NCI-H2196 (cell line): Measurements from ENCODE around the gene PRKCE.
A peak's percentile ranks its signal among the peaks of the same experiment; 100 is the strongest.
"Not testable (repeated sequence)": the region's sequence is repeated elsewhere in the genome, so short reads cannot be mapped to it uniquely, and the experiment has no call there.

Experiments used
- DNase-seq: peaks from one replicate; lab custom pipeline; 2025; ENCODE audit not compliant: unreplicated experiment; lab: John Stamatoyannopoulos, UW

The PRKCE gene

GRCh38 chr2:45902380-45902779, 250.9 kb downstream of the PRKCE start:
- DNase-seq: no peak

- DNase-seq: no peak
These were observed 251.4 kb downstream of the PRKCE start for GRCh38 chr2:45902781-45903375.

- no peak for DNase-seq
These were observed 252.9 kb downstream of the PRKCE start for GRCh38 chr2:45904267-45904945.

- peak; percentile 50 for DNase-seq
These were observed 253.6 kb downstream of the PRKCE start for GRCh38 chr2:45904946-45905631.

- DNase-seq: peak; percentile 25
These were observed 254.1 kb downstream of the PRKCE start for GRCh38 chr2:45905632-45905958.

- DNase-seq: no peak
These were observed 256.1 kb downstream of the PRKCE start for GRCh38 chr2:45907592-45907991.

GRCh38 chr2:45908316-45909170, 257.1 kb downstream of the PRKCE start:
- no peak for DNase-seq

GRCh38 chr2:45909171-45909565, 257.7 kb downstream of the PRKCE start:
- DNase-seq: no peak

GRCh38 chr2:45909677-45910191, 258.3 kb downstream of the PRKCE start:
- DNase-seq: peak; percentile 47

GRCh38 chr2:45910473-45911060, 259.1 kb downstream of the PRKCE start:
- DNase-seq: no peak

- DNase-seq: no peak
These were observed 260.1 kb downstream of the PRKCE start for GRCh38 chr2:45911538-45911937.

- DNase-seq: no peak
These were observed 260.6 kb downstream of the PRKCE start for GRCh38 chr2:45912109-45912508.

- peak; percentile 14 for DNase-seq
These were observed 262.1 kb downstream of the PRKCE start for GRCh38 chr2:45913539-45913938.

- no peak for DNase-seq
These were observed 264.0 kb downstream of the PRKCE start for GRCh38 chr2:45915523-45915922.

- DNase-seq: not testable (repeated sequence)
These were observed 266.2 kb downstream of the PRKCE start for GRCh38 chr2:45917561-45918176.

GRCh38 chr2:45918463-45919159, 267.1 kb downstream of the PRKCE start:
- DNase-seq: peak; percentile 72

- peak; percentile 72 for DNase-seq
These were observed 267.7 kb downstream of the PRKCE start for GRCh38 chr2:45919160-45919650.

GRCh38 chr2:45919711-45920111, 268.2 kb downstream of the PRKCE start:
- no peak for DNase-seq

- no peak for DNase-seq
These were observed 270.4 kb downstream of the PRKCE start for GRCh38 chr2:45921921-45922320.

GRCh38 chr2:45922577-45922988, 271.1 kb downstream of the PRKCE start:
- peak; percentile 83 for DNase-seq
